Measurements from ENCODE around the gene EMC10.
"Not testable (repeated sequence)": the region's sequence is repeated elsewhere in the genome, so short reads cannot be mapped to it uniquely, and the experiment has no call there.

The EMC10 gene

GRCh38 chr19:50453243-50453642 lies 23.1 kb upstream of the EMC10 start:
- DNase-seq, result no peak

GRCh38 chr19:50455992-50456391 lies 20.3 kb upstream of the EMC10 start:
- DNase-seq, result no peak

- DNase-seq, result no peak
Observed at GRCh38 chr19:50457300-50457699, 19.0 kb upstream of the EMC10 start.

- no peak for DNase-seq
Observed at GRCh38 chr19:50458396-50459066, 17.8 kb upstream of the EMC10 start.

GRCh38 chr19:50459067-50459456 lies 17.2 kb upstream of the EMC10 start:
- DNase-seq, result no peak

- no peak for DNase-seq
Observed at GRCh38 chr19:50459638-50460037, 16.7 kb upstream of the EMC10 start.

GRCh38 chr19:50460161-50460765 lies 16.0 kb upstream of the EMC10 start:
- DNase-seq, result no peak

- peak; percentile 74 for DNase-seq
Observed at GRCh38 chr19:50461066-50461875, 15.0 kb upstream of the EMC10 start.

GRCh38 chr19:50462970-50463369 lies 13.3 kb upstream of the EMC10 start:
- DNase-seq, result no peak

GRCh38 chr19:50464348-50464747 lies 12.0 kb upstream of the EMC10 start:
- DNase-seq, result no peak

GRCh38 chr19:50465000-50465399 lies 11.3 kb upstream of the EMC10 start:
- no peak for DNase-seq

GRCh38 chr19:50465986-50466705 lies 10.2 kb upstream of the EMC10 start:
- DNase-seq, result peak; percentile 80

- DNase-seq, result no peak
Observed at GRCh38 chr19:50466706-50467039, 9.6 kb upstream of the EMC10 start.

- DNase-seq, result no peak
Observed at GRCh38 chr19:50467566-50467965, 8.7 kb upstream of the EMC10 start.

GRCh38 chr19:50468818-50469217 lies 7.5 kb upstream of the EMC10 start:
- DNase-seq, result no peak

GRCh38 chr19:50473336-50473735 lies 3.0 kb upstream of the EMC10 start:
- DNase-seq, result not testable (repeated sequence)

- DNase-seq, result no peak
Observed at GRCh38 chr19:50475101-50475568, 1.2 kb upstream of the EMC10 start.

GRCh38 chr19:50475736-50476223 lies 527 bp upstream of the EMC10 start:
- DNase-seq, result no peak

GRCh38 chr19:50476907-50477238 lies 566 bp downstream of the EMC10 start:
- no peak for DNase-seq

- DNase-seq, result no peak
Observed at GRCh38 chr19:50477751-50478515, 1.6 kb downstream of the EMC10 start.

GRCh38 chr19:50478901-50479715 lies 2.8 kb downstream of the EMC10 start:
- DNase-seq, result no peak
